GM21723 (cell line): ENCODE measurements around the gene TMEM181.

Source experiments
- ATAC-seq: cut with Tn5 transposase; IDR thresholded peaks from one replicate; pipeline ENCODE4 v1.9.1; 2021; ENCODE audit warnings: mild to moderate bottlenecking, moderate library complexity; ENCODE audit not compliant: unreplicated experiment

TMEM181 gene

GRCh38 chr6:158561321-158561884 lies 1.5 kb downstream of the TMEM181 start:
- ATAC-seq: no peak

- no peak for ATAC-seq
These were observed 2.0 kb downstream of the TMEM181 start for GRCh38 chr6:158561938-158562337.

- ATAC-seq: no peak
These were observed 4.6 kb downstream of the TMEM181 start for GRCh38 chr6:158564243-158565121.

- no peak for ATAC-seq
These were observed 5.2 kb downstream of the TMEM181 start for GRCh38 chr6:158565122-158565429.

GRCh38 chr6:158565482-158566040 lies 5.7 kb downstream of the TMEM181 start:
- no peak for ATAC-seq

- ATAC-seq: no peak
These were observed 6.4 kb downstream of the TMEM181 start for GRCh38 chr6:158566207-158566818.

- ATAC-seq: no peak
These were observed 7.3 kb downstream of the TMEM181 start for GRCh38 chr6:158567152-158567551.

GRCh38 chr6:158567871-158568401 lies 8.0 kb downstream of the TMEM181 start:
- ATAC-seq: no peak

GRCh38 chr6:158568549-158568948 lies 8.7 kb downstream of the TMEM181 start:
- no peak for ATAC-seq

- ATAC-seq: no peak
These were observed 9.1 kb downstream of the TMEM181 start for GRCh38 chr6:158569036-158569435.

- no peak for ATAC-seq
These were observed 10.7 kb downstream of the TMEM181 start for GRCh38 chr6:158570681-158570962.

- no peak for ATAC-seq
These were observed 12.1 kb downstream of the TMEM181 start for GRCh38 chr6:158571826-158572652.

- no peak for ATAC-seq
These were observed 13.0 kb downstream of the TMEM181 start for GRCh38 chr6:158572653-158573541.

GRCh38 chr6:158573542-158573931 lies 13.6 kb downstream of the TMEM181 start:
- no peak for ATAC-seq

- ATAC-seq: no peak
These were observed 14.9 kb downstream of the TMEM181 start for GRCh38 chr6:158574800-158575199.

- no peak for ATAC-seq
These were observed 15.7 kb downstream of the TMEM181 start for GRCh38 chr6:158575550-158575949.

GRCh38 chr6:158584236-158584651 lies 24.4 kb downstream of the TMEM181 start:
- ATAC-seq: no peak

- ATAC-seq: no peak
These were observed 26.8 kb downstream of the TMEM181 start for GRCh38 chr6:158586652-158587051.

- ATAC-seq: no peak
These were observed 29.5 kb downstream of the TMEM181 start for GRCh38 chr6:158589366-158589765.
